ENCODE measurements around the gene ALDH9A1.

- TF ChIP-seq CTCF (conservative IDR thresholded peaks at IDR 0.05; ENCODE audit: low read depth, low read length) (no peak), RAD21 (IDR thresholded peaks at IDR 0.05; ENCODE audit: low read length) (no peak), POLR2A (IDR thresholded peaks at IDR 0.05; ENCODE audit: low read depth, low read length) (no peak), SMC3 (IDR thresholded peaks at IDR 0.05; ENCODE audit: low read depth, low read length) (no peak), USF2 (IDR thresholded peaks at IDR 0.05; ENCODE audit: low read depth, low read length) (no peak), CEBPB (IDR thresholded peaks at IDR 0.05; ENCODE audit: low read depth, low read length) (no peak), RCOR1 (IDR thresholded peaks at IDR 0.05; ENCODE audit: insufficient replicate concordance, low read length) (no peak), ELK1 (IDR thresholded peaks at IDR 0.05; ENCODE audit: borderline replicate concordance, low read depth, low read length) (no peak), MXI1 (IDR thresholded peaks at IDR 0.05; ENCODE audit: borderline replicate concordance, low read depth, low read length) (no peak), MAFK (IDR thresholded peaks at IDR 0.05; ENCODE audit: low read depth, low read length) (no peak)
These were observed 81.3 kb downstream of the ALDH9A1 start for GRCh38 chr1:165616987-165617546.
